ENCODE data around the gene CES3. TPM values are rescaled to one million over a fixed set of nuclear protein-coding genes. Genes with fewer than 3 reads are reported as not detected.

The CES3 gene
- total and polyA plus RNA-seq, 9 of the 15 experiments (the other 6 are each of a cell fraction or from before 2014, with no cell fraction given): 0.06 to 2.2 (median 0.68) TPM

DNA sequence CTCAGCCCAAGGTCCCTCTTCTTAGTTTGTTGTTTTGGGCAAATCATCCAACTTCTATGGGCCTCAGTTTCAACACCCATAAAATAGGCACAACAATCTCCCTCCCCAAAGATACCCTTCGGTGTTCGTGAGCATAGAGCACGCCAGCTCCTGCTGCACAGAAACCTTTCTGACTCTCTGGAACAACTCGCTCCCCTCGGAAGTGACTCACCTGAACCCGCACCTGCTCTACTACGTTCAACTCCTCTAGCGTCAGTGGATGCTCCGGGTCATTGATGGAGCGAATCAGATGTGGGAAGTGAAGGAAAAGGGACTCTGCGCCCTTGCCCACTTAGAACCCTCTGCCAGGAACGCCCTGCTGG lies 27.3 kb upstream of the CES3 start (continued):
- TF ChIP-seq, protein P1, sequence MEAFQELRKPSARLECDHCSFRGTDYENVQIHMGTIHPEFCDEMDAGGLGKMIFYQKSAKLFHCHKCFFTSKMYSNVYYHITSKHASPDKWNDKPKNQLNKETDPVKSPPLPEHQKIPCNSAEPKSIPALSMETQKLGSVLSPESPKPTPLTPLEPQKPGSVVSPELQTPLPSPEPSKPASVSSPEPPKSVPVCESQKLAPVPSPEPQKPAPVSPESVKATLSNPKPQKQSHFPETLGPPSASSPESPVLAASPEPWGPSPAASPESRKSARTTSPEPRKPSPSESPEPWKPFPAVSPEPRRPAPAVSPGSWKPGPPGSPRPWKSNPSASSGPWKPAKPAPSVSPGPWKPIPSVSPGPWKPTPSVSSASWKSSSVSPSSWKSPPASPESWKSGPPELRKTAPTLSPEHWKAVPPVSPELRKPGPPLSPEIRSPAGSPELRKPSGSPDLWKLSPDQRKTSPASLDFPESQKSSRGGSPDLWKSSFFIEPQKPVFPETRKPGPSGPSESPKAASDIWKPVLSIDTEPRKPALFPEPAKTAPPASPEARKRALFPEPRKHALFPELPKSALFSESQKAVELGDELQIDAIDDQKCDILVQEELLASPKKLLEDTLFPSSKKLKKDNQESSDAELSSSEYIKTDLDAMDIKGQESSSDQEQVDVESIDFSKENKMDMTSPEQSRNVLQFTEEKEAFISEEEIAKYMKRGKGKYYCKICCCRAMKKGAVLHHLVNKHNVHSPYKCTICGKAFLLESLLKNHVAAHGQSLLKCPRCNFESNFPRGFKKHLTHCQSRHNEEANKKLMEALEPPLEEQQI (IDR thresholded peaks at IDR 0.05): no peak
- TF ChIP-seq ZBTB1 (CRISPR knock-in tag; IDR thresholded peaks at IDR 0.05; ENCODE audit: borderline replicate concordance, low read depth) (no peak), KDM1A (IDR thresholded peaks at IDR 0.05) (peak in 1 of 2 experiments; percentile 78; a peak in 3 of 4 replicates), BMI1 (IDR thresholded peaks at IDR 0.05; ENCODE audit: low read length) (no peak), ETV6 (IDR thresholded peaks at IDR 0.05; ENCODE audit: borderline replicate concordance in 1 of 2, low read depth in 2 of 2, low read length in 1 of 2) (no peak), ETV6 (CRISPR knock-in tag; IDR thresholded peaks at IDR 0.05; ENCODE audit: borderline replicate concordance) (peak; percentile 62; the same call in 1 of the 2 replicates), HSF4 (CRISPR knock-in tag; IDR thresholded peaks at IDR 0.05; ENCODE audit: borderline replicate concordance) (no peak), RBM25 (IDR thresholded peaks at IDR 0.05; ENCODE audit: low read depth, low read length, severe bottlenecking) (peak; percentile 89), SLC30A9 (CRISPR knock-in tag; IDR thresholded peaks at IDR 0.05) (no peak), BCOR (IDR thresholded peaks at IDR 0.05) (peak; percentile 71; the same call in 1 of the 2 replicates), CHD1 (IDR thresholded peaks at IDR 0.05; ENCODE audit: low read length) (peak; percentile 69), ZNF408 (CRISPR knock-in tag; IDR thresholded peaks at IDR 0.05; ENCODE audit: low read depth) (no peak), GATAD2B (IDR thresholded peaks at IDR 0.05; ENCODE audit: borderline replicate concordance) (no peak), L3MBTL2 (IDR thresholded peaks at IDR 0.05) (no peak), ZNF589 (CRISPR knock-in tag; IDR thresholded peaks at IDR 0.05; ENCODE audit: low read depth) (no peak), ZNF778 (CRISPR knock-in tag; IDR thresholded peaks at IDR 0.05) (no peak), DMBX1 (CRISPR knock-in tag; IDR thresholded peaks at IDR 0.05; ENCODE audit: borderline replicate concordance) (no peak), NFIX (CRISPR knock-in tag; IDR thresholded peaks at IDR 0.05; ENCODE audit: low read depth) (no peak), POLR2G (IDR thresholded peaks at IDR 0.05; ENCODE audit: low read depth, low read length) (no peak), SREBF1 (IDR thresholded peaks at IDR 0.05; ENCODE audit: borderline replicate concordance, low read depth, low read length) (no peak), RBM15 (IDR thresholded peaks at IDR 0.05; ENCODE audit: insufficient read depth, low read length) (no peak), CBFA2T3 (IDR thresholded peaks at IDR 0.05) (no peak), ETV5 (CRISPR knock-in tag; IDR thresholded peaks at IDR 0.05; ENCODE audit: low read depth) (no peak), STAT5A (IDR thresholded peaks at IDR 0.05; ENCODE audit: borderline replicate concordance, low read length) (no peak), NUFIP1 (IDR thresholded peaks at IDR 0.05; ENCODE audit: partially characterized antibody) (no peak)
- TF ChIP-seq, protein P2, sequence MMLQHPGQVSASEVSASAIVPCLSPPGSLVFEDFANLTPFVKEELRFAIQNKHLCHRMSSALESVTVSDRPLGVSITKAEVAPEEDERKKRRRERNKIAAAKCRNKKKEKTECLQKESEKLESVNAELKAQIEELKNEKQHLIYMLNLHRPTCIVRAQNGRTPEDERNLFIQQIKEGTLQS (IDR thresholded peaks at IDR 0.05): no peak
- TF ChIP-seq, protein P2 (CRISPR knock-in tag; conservative IDR thresholded peaks at IDR 0.05): no peak
- TF ChIP-seq, protein P3, sequence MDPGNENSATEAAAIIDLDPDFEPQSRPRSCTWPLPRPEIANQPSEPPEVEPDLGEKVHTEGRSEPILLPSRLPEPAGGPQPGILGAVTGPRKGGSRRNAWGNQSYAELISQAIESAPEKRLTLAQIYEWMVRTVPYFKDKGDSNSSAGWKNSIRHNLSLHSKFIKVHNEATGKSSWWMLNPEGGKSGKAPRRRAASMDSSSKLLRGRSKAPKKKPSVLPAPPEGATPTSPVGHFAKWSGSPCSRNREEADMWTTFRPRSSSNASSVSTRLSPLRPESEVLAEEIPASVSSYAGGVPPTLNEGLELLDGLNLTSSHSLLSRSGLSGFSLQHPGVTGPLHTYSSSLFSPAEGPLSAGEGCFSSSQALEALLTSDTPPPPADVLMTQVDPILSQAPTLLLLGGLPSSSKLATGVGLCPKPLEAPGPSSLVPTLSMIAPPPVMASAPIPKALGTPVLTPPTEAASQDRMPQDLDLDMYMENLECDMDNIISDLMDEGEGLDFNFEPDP (CRISPR knock-in tag; IDR thresholded peaks at IDR 0.05): no peak

Measured in K562 (cell line).